ENCODE measurements around the gene TMEM232.

- TF ChIP-seq, protein P1, sequence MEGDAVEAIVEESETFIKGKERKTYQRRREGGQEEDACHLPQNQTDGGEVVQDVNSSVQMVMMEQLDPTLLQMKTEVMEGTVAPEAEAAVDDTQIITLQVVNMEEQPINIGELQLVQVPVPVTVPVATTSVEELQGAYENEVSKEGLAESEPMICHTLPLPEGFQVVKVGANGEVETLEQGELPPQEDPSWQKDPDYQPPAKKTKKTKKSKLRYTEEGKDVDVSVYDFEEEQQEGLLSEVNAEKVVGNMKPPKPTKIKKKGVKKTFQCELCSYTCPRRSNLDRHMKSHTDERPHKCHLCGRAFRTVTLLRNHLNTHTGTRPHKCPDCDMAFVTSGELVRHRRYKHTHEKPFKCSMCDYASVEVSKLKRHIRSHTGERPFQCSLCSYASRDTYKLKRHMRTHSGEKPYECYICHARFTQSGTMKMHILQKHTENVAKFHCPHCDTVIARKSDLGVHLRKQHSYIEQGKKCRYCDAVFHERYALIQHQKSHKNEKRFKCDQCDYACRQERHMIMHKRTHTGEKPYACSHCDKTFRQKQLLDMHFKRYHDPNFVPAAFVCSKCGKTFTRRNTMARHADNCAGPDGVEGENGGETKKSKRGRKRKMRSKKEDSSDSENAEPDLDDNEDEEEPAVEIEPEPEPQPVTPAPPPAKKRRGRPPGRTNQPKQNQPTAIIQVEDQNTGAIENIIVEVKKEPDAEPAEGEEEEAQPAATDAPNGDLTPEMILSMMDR (conservative IDR thresholded peaks at IDR 0.05; ENCODE audit: low read length), result no peak
- TF ChIP-seq EZH2phosphoT487 (IDR thresholded peaks at IDR 0.05; ENCODE audit: borderline replicate concordance, low read depth, low read length), result no peak
These were observed 19.1 kb downstream of the TMEM232 start for GRCh38 chr5:110707260-110707844.

Measured in OCI-LY7 (cell line).